COLO668 (cell line): ENCODE results near the gene RNF111.
"Not testable (repeated sequence)": the region's sequence is repeated elsewhere in the genome, so short reads cannot be mapped to it uniquely, and the experiment has no call there.

Experiments used
- DNase-seq: peaks from one replicate; lab custom pipeline; 2025; ENCODE audit not compliant: unreplicated experiment; lab: John Stamatoyannopoulos, UW

RNF111 gene

GRCh38 chr15:58999694-59000093, 12.2 kb downstream of the RNF111 start:
- no peak for DNase-seq

- DNase-seq: not testable (repeated sequence)
These were observed 12.8 kb downstream of the RNF111 start for GRCh38 chr15:59000251-59000650.

GRCh38 chr15:59001946-59002345, 14.5 kb downstream of the RNF111 start:
- no peak for DNase-seq

GRCh38 chr15:59002418-59002859, 15.0 kb downstream of the RNF111 start:
- DNase-seq: no peak

GRCh38 chr15:59005579-59005978, 18.1 kb downstream of the RNF111 start:
- DNase-seq: no peak

- no peak for DNase-seq
These were observed 20.6 kb downstream of the RNF111 start for GRCh38 chr15:59008086-59008485.

GRCh38 chr15:59011262-59011952, 23.9 kb downstream of the RNF111 start:
- no peak for DNase-seq

GRCh38 chr15:59013246-59013873, 25.9 kb downstream of the RNF111 start:
- DNase-seq: no peak

- no peak for DNase-seq
These were observed 26.6 kb downstream of the RNF111 start for GRCh38 chr15:59014068-59014467.

- no peak for DNase-seq
These were observed 30.0 kb downstream of the RNF111 start for GRCh38 chr15:59017449-59017848.

- no peak for DNase-seq
These were observed 31.4 kb downstream of the RNF111 start for GRCh38 chr15:59018833-59019232.

- no peak for DNase-seq
These were observed 32.9 kb downstream of the RNF111 start for GRCh38 chr15:59020322-59020721.

GRCh38 chr15:59022188-59022587, 34.7 kb downstream of the RNF111 start:
- no peak for DNase-seq

- no peak for DNase-seq
These were observed 38.7 kb downstream of the RNF111 start for GRCh38 chr15:59026207-59026606.

- DNase-seq: no peak
These were observed 41.0 kb downstream of the RNF111 start for GRCh38 chr15:59028387-59028955.

GRCh38 chr15:59029554-59029953, 42.1 kb downstream of the RNF111 start:
- DNase-seq: no peak

- DNase-seq: no peak
These were observed 47.7 kb downstream of the RNF111 start for GRCh38 chr15:59035201-59035600.

GRCh38 chr15:59039225-59039624, 51.8 kb downstream of the RNF111 start:
- DNase-seq: no peak

- DNase-seq: no peak
These were observed 54.6 kb downstream of the RNF111 start for GRCh38 chr15:59042041-59042440.

GRCh38 chr15:59048897-59049296, 61.4 kb downstream of the RNF111 start:
- DNase-seq: no peak

- no peak for DNase-seq
These were observed 64.7 kb downstream of the RNF111 start for GRCh38 chr15:59051873-59052861.
